ENCODE measurements around the gene SEZ6. TPM values are rescaled to one million over a fixed set of nuclear protein-coding genes. Genes with fewer than 3 reads are reported as not detected.

The SEZ6 gene
- total RNA-seq, 2 experiments from 2014 or later: not detected

- POLR2A ChIA-PET: no interaction called here
- H3K27me3 Mint-ChIP-seq: peaks cover 47% of the 10 kb centered on the region
Measured at GRCh38 chr17:29007860-29008455, 2.1 kb upstream of the SEZ6 start.

DNA sequence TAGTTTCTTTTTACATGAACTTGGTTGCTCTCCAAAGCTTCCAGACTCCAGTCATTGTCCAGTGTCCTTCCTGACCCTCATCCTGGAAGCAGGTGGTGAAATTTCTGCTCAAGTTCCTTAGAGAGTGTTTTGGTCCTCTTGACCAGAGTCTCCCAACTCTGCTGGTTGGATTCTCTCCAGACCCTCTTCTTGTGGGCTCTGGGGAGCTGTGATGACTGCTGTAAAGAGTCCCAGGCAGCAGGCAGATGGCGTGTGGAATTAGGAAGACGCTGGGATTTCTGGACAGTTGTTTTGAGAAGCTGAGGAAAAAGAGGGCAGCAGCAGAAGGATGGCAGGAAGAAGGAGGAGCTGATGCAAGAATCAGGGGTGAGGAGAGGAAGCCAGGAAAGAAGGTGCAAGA, 1.6 kb upstream of the SEZ6 start:
- CTCF ChIA-PET: interaction anchor here (1.3 kb wide), 1 partner anchor 110 kb away, joined by 3 read pairs; no protein-coding TSS in a partner anchor
- no peaks in the 10 kb centered on the region for H3K9me3 Mint-ChIP-seq
- no peak overlapping the region for H3K4me3 Mint-ChIP-seq
- POLR2A ChIA-PET: no interaction called here
- no peak for DNase-seq
- H3K27me3 Mint-ChIP-seq: peaks cover 50% of the 10 kb centered on the region
- H3K4me1 Mint-ChIP-seq: no peaks in the 10 kb centered on the region
- H3K36me3 Mint-ChIP-seq (ENCODE audit: low read depth): no peaks in the 10 kb centered on the region
- H3K27ac Mint-ChIP-seq: no peak overlapping the region

More at GRCh38 chr17:29007860-29008455, 2.1 kb upstream of the SEZ6 start:
- H3K36me3 Mint-ChIP-seq (ENCODE audit: low read depth): no peaks in the 10 kb centered on the region
- H3K4me1 Mint-ChIP-seq: no peaks in the 10 kb centered on the region
- no peak for DNase-seq
- CTCF ChIA-PET: no interaction called here
- H3K27ac Mint-ChIP-seq: no peak overlapping the region
- no peaks in the 10 kb centered on the region for H3K9me3 Mint-ChIP-seq
- no peak overlapping the region for H3K4me3 Mint-ChIP-seq

DNA sequence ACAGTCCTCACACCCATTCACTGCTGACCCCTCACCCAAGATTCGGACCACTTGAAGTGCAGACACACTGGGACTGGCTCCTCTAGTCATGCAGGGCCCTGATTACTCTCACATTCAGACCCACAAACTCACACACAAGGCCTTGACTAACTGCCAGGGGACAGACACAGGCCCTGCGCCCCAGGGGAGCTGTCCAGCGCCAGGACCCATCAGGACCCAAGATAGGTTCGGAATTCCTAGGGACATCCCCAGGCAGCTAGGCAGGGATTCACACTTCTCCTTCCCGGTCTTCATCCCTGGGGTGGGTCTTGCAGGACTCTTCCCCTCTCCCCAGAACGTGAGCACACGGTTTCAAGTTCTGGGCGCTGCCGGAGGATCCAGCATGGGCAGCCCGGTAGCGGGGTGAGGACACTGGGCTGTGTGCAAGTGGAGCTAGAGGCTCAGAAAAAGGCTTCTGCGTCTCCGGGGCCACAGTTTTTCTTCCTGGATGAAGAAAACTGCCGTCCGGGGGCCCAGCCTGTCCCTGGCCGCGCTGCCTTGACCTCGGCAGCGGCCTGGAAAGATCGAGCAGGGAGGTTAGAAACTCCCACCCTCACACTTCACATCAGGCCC, 1.6 kb downstream of the SEZ6 start:
- Mint-ChIP-seq H3K4me1 (no peaks in the 10 kb centered on the region), H3K36me3 (ENCODE audit: low read depth) (no peaks in the 10 kb centered on the region), H3K4me3 (no peak overlapping the region), H3K27ac (no peak overlapping the region), H3K9me3 (no peaks in the 10 kb centered on the region), H3K27me3 (peaks cover 47% of the 10 kb centered on the region)
- no peak for DNase-seq
- ChIA-PET POLR2A (no interaction called here), CTCF (no interaction called here)

DNA sequence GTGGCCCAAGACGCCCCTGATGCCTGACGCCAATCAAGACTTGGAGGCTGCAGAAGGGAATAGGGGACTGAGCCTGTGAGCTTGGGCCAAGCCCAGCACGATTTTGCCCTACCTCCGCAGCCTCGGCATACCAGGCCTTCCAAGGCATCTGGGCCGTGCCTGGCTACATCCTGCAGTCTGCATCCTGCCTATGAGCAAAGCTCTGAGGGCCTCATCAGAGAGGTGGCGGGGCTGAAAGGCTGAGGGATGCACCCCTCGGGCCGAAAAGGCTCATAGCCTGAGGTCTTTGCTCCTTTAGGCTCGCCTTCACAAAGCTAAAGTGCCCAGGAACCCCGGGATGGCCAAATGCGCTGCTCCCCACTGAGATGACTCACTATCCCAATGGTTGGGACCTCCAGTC, 2.5 kb downstream of the SEZ6 start:
- Mint-ChIP-seq H3K4me1 (no peaks in the 10 kb centered on the region), H3K9me3 (no peaks in the 10 kb centered on the region), H3K27me3 (peaks cover 45% of the 10 kb centered on the region), H3K27ac (no peak overlapping the region), H3K36me3 (ENCODE audit: low read depth) (no peaks in the 10 kb centered on the region), H3K4me3 (no peak overlapping the region)
- CTCF ChIA-PET: no interaction called here
- POLR2A ChIA-PET: no interaction called here
- DNase-seq: no peak

DNA sequence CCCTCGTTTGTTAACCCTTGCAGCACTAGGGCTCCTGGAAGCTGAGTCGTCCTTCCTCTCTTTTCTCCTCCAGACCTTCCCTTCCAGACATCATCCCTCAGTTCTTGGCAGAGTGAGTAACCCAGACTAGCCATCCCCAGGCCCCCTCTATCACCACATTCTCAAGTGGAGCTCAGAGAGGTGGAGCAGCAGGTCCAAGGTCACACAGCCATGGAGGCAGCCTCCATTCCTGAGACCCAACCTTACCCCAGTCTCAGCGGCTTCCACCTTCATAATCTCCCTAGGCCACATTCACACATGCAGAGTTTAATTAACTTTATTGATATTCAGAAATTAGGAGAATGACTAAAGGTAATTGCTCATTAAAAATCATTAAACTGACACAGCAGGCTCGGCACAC, 3.0 kb downstream of the SEZ6 start:
- Mint-ChIP-seq H3K4me3 (no peak overlapping the region), H3K9me3 (no peaks in the 10 kb centered on the region), H3K4me1 (no peaks in the 10 kb centered on the region), H3K36me3 (ENCODE audit: low read depth) (no peaks in the 10 kb centered on the region), H3K27ac (no peak overlapping the region), H3K27me3 (peaks cover 45% of the 10 kb centered on the region)
- POLR2A ChIA-PET: no interaction called here
- no peak for DNase-seq
- CTCF ChIA-PET: no interaction called here

DNA sequence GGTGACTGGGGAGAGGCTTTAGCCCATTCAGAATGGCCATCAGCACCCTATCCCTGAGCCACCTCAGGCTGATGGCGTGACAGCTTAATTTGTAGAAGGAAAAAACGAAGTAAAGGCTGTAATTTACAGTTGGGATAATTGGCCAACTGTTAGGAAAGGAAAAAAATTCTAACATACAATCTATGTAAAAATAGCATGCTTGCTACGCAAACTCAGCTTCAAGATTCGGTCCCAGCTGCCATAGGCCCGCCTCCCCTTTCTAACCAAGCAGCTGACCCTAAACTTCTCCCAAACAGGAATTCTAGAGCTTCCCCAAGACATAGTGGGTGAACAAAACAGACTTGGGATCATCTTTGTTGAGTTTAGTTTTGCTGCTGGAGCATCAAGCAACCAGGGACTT, 4.9 kb downstream of the SEZ6 start:
- CTCF ChIA-PET: no interaction called here
- POLR2A ChIA-PET: interaction anchor here (1.1 kb wide), 1 partner anchor 240 kb away, joined by 3 read pairs; no protein-coding TSS in a partner anchor
- no peaks in the 10 kb centered on the region for H3K4me1 Mint-ChIP-seq

DNA sequence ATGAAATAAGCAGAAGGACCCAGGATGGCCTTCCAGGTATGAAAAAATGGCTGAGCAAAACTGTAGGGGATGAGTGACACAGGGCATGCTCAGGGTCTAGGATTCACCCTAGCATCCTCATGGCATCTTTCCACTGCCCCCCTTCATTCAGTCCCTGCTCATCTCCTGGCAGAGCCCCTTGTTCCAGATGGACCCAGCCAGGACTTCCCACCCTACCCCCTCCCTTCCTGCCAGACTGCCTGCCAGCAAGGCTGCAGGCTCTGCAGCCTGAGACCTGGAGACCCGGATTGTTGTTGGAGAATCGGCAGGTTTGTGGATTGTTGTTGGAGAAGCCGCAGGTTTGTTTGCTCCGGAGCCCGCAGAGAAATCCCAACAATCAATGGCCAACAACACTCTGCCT, 6.6 kb downstream of the SEZ6 start:
- POLR2A ChIA-PET: no interaction called here
- DNase-seq: no peak
- Mint-ChIP-seq H3K27me3 (peaks cover 18% of the 10 kb centered on the region), H3K9me3 (no peaks in the 10 kb centered on the region), H3K4me1 (no peaks in the 10 kb centered on the region), H3K4me3 (no peak overlapping the region), H3K27ac (no peak overlapping the region), H3K36me3 (ENCODE audit: low read depth) (no peaks in the 10 kb centered on the region)
- CTCF ChIA-PET: no interaction called here

More for the DNA sequence above, 4.9 kb downstream of the SEZ6 start:
- H3K9me3 Mint-ChIP-seq: no peaks in the 10 kb centered on the region
- peaks cover 30% of the 10 kb centered on the region for H3K27me3 Mint-ChIP-seq
- H3K36me3 Mint-ChIP-seq (ENCODE audit: low read depth): no peaks in the 10 kb centered on the region
- H3K27ac Mint-ChIP-seq: no peak overlapping the region
- H3K4me3 Mint-ChIP-seq: no peak overlapping the region
- DNase-seq: no peak

DNA sequence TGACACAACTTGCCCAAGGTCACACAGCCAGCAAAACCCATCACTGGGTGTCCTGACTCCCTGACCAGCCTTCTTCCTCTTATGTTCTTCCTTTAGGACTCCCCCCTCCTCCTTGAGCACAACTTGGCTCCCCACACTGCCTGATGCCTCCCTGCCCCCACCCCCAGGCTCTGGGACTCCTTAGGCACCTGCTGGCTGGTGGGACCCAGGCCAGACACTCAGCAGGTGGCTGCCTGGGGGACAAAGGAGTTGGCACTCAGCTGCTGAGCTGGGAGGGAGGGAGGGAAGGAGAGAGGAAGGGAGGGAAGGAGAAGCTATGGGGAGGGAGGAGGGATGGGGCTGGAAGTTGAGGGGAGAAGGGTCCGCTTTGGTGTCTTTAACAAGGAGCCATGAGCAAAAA, 8.0 kb downstream of the SEZ6 start:
- no peaks in the 10 kb centered on the region for H3K36me3 Mint-ChIP-seq (ENCODE audit: low read depth)
- DNase-seq: no peak
- H3K4me3 Mint-ChIP-seq: no peak overlapping the region
- H3K4me1 Mint-ChIP-seq: no peaks in the 10 kb centered on the region
- no peak overlapping the region for H3K27ac Mint-ChIP-seq
- ChIA-PET CTCF (no interaction called here), POLR2A (no interaction called here)
- H3K27me3 Mint-ChIP-seq: peaks cover 6% of the 10 kb centered on the region
- no peaks in the 10 kb centered on the region for H3K9me3 Mint-ChIP-seq

DNA sequence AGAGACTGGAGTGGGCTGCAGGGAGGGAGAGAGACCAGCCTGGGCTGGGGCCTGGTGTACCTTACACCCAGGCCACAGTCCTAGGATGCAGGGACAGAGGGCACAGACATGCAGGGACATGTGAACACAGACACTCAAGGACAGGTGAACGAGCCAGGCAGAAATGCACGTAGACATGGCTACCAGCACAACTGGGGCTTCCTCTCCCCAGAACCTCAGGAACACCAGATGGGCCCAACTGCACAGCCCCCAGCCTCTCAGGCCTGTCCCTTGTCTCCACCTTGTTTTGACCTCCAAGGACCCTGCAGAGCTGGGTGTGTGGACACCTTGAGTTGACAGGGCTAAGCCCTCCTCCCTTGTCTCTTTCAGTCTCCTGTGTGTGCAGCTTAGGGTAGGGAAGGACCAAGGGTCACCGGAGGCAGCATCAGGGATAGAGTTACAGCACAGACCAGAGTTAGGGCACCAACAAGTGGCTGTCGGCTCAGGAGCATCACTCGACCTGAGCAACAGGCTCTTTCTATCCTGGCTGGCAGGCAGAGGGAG, 9.2 kb downstream of the SEZ6 start:
- Mint-ChIP-seq H3K4me1 (no peaks in the 10 kb centered on the region), H3K4me3 (no peak overlapping the region), H3K27ac (no peak overlapping the region), H3K9me3 (no peaks in the 10 kb centered on the region), H3K36me3 (ENCODE audit: low read depth) (no peaks in the 10 kb centered on the region), H3K27me3 (peaks cover 5% of the 10 kb centered on the region)
- no peak for DNase-seq
- ChIA-PET CTCF (no interaction called here), POLR2A (no interaction called here)

DNA sequence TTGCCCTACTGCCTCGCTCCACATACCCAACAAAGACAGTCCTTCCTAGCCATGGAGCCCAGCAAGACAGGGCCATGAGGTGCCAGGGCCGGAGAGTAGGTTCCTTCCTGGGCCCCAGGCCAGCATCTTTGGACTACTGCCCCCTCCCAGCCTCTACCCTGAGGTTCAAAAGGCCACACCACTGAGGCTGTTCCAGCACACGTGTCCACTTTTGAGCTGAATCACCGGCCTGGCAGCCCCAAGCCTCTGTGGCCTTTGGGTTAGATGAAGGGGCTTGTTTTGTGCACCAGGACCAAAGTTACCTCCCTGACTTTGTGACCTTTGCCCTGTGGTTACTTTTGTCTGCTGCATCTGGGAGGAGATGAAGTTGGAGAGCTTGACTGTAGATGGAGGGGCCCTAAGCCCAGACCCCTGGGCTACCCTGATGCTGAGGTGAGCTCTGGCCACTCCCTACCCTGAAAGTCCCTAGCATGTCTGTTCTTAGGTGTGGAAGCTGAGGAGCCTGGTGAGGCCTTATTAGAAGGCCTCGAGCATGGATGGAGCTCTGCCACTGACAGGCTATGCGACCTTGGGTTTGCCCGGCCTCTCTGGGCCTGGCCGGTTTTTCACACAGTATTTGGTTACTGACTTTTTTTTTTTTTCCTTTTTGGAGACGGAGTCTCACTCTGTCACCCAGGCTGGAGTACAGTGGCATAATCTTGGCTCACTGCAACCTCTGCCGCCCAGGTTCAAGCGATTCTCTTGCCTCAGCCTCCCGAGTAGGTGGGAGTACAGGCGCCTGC, 12.0 kb downstream of the SEZ6 start:
- POLR2A ChIA-PET: no interaction called here
- CTCF ChIA-PET: no interaction called here
- no peak overlapping the region for H3K27ac Mint-ChIP-seq
- H3K9me3 Mint-ChIP-seq: no peaks in the 10 kb centered on the region
- DNase-seq: no peak
- no peaks in the 10 kb centered on the region for H3K36me3 Mint-ChIP-seq (ENCODE audit: low read depth)
- H3K27me3 Mint-ChIP-seq: peaks cover 2% of the 10 kb centered on the region
- H3K4me3 Mint-ChIP-seq: no peak overlapping the region
- H3K4me1 Mint-ChIP-seq: no peaks in the 10 kb centered on the region

DNA sequence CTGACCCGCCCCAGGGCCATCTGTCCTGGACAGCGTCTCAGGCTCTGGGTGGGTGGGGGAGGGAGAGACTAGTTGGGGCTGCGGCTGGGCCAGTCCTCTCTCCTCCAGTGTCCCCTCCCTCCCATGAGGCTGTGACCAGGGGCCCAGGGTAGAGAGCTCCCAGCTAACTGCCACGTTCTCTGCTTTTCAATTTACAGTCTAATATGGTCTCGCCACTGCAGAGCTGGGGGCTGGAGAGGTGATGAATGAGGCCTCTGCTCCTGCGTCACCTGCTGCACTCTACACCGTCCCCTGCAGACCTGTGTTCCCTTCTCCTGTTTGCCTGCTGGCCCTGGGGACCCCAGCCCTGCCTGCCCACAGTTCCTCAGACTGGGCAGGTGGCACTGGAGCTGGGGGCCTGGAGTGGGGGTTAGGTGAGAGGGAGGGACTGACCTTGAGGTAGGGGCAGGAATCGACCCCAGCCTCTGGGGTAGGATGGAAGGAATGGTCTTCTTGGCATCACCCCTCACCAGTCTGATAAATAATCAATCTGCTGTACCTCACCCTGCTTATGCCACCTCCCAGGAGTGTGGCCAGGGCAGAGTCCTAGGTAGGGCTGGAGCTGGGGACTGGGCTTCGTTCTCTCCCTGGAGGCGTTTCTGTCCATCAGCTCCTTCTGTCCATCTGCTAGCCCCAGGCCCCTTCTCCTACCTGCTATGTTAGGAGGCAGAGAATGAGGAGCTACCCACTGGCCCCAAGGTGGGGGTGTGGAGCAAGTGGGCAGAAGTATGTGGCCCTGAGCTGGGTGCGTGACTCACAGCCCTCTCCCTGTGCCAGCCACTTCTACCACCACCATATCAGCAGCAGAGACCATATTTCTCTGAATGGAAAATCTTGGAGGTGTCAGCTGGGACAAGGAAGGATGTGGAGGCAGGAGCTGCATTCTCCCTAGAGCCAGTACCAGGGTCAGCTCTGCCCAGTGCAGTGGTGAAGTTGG, 12.9 kb downstream of the SEZ6 start:
- Mint-ChIP-seq H3K27me3 (peaks cover 3% of the 10 kb centered on the region), H3K4me1 (no peaks in the 10 kb centered on the region), H3K27ac (no peak overlapping the region), H3K4me3 (no peak overlapping the region), H3K9me3 (no peaks in the 10 kb centered on the region), H3K36me3 (ENCODE audit: low read depth) (no peaks in the 10 kb centered on the region)
- DNase-seq: no peak
- ChIA-PET CTCF (no interaction called here), POLR2A (no interaction called here)

DNA sequence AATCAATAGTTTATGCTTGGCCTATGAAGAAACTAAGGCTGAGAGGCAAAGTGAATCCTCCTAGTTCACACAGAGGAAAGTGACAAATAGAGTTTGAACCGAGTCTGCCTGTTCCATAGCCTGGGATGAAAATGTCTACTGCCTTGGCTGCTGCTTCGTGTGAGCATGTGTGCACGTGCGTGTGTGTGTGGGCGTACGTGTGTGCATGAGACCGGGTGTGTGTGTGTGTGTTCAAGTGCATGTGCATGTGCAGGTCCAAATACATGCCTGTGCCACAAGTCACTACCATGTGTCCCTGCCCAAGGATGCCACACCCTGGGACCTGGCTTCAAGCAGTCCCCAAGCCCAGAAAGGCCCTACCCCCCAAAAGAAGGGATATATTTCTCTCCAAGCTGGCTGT, 13.6 kb downstream of the SEZ6 start:
- H3K36me3 Mint-ChIP-seq (ENCODE audit: low read depth): no peaks in the 10 kb centered on the region
- H3K9me3 Mint-ChIP-seq: no peaks in the 10 kb centered on the region
- no peak overlapping the region for H3K4me3 Mint-ChIP-seq
- CTCF ChIA-PET: no interaction called here
- H3K27ac Mint-ChIP-seq: no peak overlapping the region
- peaks cover 3% of the 10 kb centered on the region for H3K27me3 Mint-ChIP-seq
- POLR2A ChIA-PET: no interaction called here
- DNase-seq: no peak
- H3K4me1 Mint-ChIP-seq: no peaks in the 10 kb centered on the region

DNA sequence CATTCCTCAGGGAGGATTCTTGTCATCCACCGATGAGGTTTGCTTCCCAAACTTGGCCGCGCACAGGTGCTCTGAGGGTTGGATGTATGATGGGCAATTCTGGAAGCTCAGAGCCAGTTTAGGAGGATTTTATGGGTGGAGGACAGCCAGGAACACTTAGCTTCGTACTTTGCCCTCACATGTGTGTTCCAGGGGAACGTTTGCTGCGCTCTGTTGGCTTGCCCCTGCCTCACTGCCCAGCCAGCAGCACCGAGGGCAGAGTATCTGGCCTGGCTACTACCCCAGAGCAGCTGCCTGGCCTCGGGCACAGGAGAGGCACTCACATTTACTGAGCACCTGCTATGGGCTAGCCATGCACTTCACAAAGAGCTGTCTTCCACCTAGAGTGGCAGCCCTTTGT, 14.1 kb downstream of the SEZ6 start:
- no peak for DNase-seq
- Mint-ChIP-seq H3K4me3 (no peak overlapping the region), H3K27ac (no peak overlapping the region), H3K27me3 (peaks cover 3% of the 10 kb centered on the region), H3K36me3 (ENCODE audit: low read depth) (no peaks in the 10 kb centered on the region), H3K4me1 (no peaks in the 10 kb centered on the region), H3K9me3 (no peaks in the 10 kb centered on the region)
- POLR2A ChIA-PET: no interaction called here
- CTCF ChIA-PET: no interaction called here

Data from activated CD4-positive, alpha-beta memory T cell treated with anti-CD3 and anti-CD28 coated beads, Interleukin-2, amount 10 ng/mL, durations not matched to agents 7 days and 5 days (primary cell).